HCT116 (cell line): ENCODE results near the gene DOCK10.

ENCODE experiments used
- EZH2 ChIP-seq: fragments of 200-600 bp; sonication (generic); IDR thresholded peaks from 2 replicates; pipeline ENCODE4 v1.6.1; 2017; ENCODE audit warnings: antibody characterized with exemption, mixed run types
- EZH2phosphoT487 ChIP-seq: fragments of 200-600 bp; IDR thresholded peaks from 2 replicates; pipeline ENCODE4 v1.6.1; 2018; ENCODE audit warnings: antibody characterized with exemption, borderline replicate concordance
- POLR2A ChIP-seq: IDR thresholded peaks from 2 replicates; pipeline ENCODE4 v1.7.0; 2011; ENCODE audit warnings: borderline replicate concordance; ENCODE audit not compliant: insufficient read depth, insufficient read length; ENCODE audit errors: extremely low read depth
- POLR2AphosphoS5 ChIP-seq: IDR thresholded peaks from 2 replicates; pipeline ENCODE4 v1.6.1; 2011; ENCODE audit warnings: mild to moderate bottlenecking, low read depth, low read length, moderate library complexity
- RAD21 ChIP-seq: IDR thresholded peaks from 2 replicates; pipeline ENCODE4 v1.6.1; 2012; ENCODE audit warnings: low read depth, mild to moderate bottlenecking
- SP1 ChIP-seq: IDR thresholded peaks from 2 replicates; pipeline ENCODE4 v1.6.1; 2012; ENCODE audit warnings: low read depth
- SRF ChIP-seq: IDR thresholded peaks from 2 replicates; pipeline ENCODE4 v1.6.1; 2012; ENCODE audit warnings: low read depth
- TF ChIP-seq, protein P1 (sequence below), 3 experiments: fragments of 200-600 bp in 1 of 3; sonication (generic) in 1 of 3; IDR thresholded peaks in 2 of 3; conservative IDR thresholded peaks in 1 of 3; 2 replicates each; pipeline ENCODE4 v1.5.1; 2012 to 2017; ENCODE audit warnings: low read depth in 2 of 3, low read length in 2 of 3, antibody characterized with exemption in 1 of 3, borderline replicate concordance in 1 of 3, control low read depth in 1 of 3, mild to moderate bottlenecking in 1 of 3, mixed read lengths in 1 of 3, mixed run types in 1 of 3, moderate library complexity in 1 of 3; ENCODE audit not compliant: insufficient read depth in 1 of 3

DNA sequence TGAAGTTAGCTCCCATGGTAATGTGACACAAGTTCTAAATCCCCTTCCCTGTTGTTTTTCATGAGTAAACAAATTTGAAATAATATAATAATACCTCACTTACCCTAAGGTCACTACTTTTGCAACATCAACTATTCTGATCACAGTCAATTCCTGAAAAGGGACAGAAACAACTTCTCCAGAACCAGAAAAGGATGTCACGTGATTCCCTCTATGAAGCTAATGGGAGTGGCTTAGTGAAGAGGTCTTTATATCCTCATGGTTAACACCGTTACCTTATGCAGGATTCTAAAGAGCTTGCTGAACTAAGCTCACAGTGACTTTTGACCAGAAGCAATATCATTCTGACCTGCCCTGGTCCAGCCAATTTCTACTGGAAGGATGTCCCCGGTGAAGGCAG lies 51.6 kb downstream of the DOCK10 start:
- TF ChIP-seq RAD21 (no peak), EZH2 (no peak), SRF (no peak), EZH2phosphoT487 (no peak), POLR2A (no peak), POLR2AphosphoS5 (no peak), SP1 (no peak)
- TF ChIP-seq, protein P1, sequence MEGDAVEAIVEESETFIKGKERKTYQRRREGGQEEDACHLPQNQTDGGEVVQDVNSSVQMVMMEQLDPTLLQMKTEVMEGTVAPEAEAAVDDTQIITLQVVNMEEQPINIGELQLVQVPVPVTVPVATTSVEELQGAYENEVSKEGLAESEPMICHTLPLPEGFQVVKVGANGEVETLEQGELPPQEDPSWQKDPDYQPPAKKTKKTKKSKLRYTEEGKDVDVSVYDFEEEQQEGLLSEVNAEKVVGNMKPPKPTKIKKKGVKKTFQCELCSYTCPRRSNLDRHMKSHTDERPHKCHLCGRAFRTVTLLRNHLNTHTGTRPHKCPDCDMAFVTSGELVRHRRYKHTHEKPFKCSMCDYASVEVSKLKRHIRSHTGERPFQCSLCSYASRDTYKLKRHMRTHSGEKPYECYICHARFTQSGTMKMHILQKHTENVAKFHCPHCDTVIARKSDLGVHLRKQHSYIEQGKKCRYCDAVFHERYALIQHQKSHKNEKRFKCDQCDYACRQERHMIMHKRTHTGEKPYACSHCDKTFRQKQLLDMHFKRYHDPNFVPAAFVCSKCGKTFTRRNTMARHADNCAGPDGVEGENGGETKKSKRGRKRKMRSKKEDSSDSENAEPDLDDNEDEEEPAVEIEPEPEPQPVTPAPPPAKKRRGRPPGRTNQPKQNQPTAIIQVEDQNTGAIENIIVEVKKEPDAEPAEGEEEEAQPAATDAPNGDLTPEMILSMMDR (IDR thresholded peaks at IDR 0.05 in 2 of 3, conservative IDR thresholded peaks at IDR 0.05 in 1 of 3; ENCODE audit: borderline replicate concordance in 1 of 3, insufficient read depth in 1 of 3, low read depth in 2 of 3, low read length in 2 of 3), result no peak
